Skin of body (tissue), 3 donors: ENCODE results near the gene SDCCAG8. TPM values are rescaled to one million over a fixed set of nuclear protein-coding genes. Genes with fewer than 3 reads are reported as not detected.

Experiments
- DNase-seq: peaks from one replicate; lab custom pipeline; 2025; lab: John Stamatoyannopoulos, UW
- small RNA-seq: library from RNA; depleted of rRNA; stranded (forward); fragments of <200 nt; gene quantifications from one replicate; pipeline ENCODE3, GENCODE V24; 2014; ENCODE audit warnings: low replicate concordance
- total RNA-seq: library from RNA; depleted of rRNA; stranded (reverse); fragments of >200 nt; gene quantifications from one replicate; pipeline ENCODE4 v1.2.3, GENCODE V29; 2014

Gene SDCCAG8
- total RNA-seq, 1 donor from 2014 or later = 55.0 TPM

DNA sequence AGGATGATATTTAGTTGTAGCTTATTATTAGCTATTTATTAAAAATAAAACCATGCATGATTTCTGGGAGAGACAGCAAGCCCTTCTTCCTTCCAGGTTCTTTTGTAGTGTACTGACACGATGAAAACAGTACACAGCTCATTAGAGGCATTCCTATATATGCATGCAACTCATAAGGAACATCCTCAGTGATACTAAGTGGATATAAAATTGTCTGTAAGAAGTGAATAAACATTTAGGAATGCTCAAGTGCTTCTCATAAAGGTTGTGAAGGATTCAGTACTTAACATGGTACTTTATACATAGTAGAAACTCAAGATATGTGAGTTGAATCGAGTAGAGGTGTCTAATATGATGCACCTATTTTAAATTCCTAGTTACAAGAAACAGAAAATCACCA, 287.7 kb downstream of the SDCCAG8 start:
- no peak for DNase-seq

GRCh38 chr1:243546457-243546856, 290.6 kb downstream of the SDCCAG8 start:
- DNase-seq = no peak

DNA sequence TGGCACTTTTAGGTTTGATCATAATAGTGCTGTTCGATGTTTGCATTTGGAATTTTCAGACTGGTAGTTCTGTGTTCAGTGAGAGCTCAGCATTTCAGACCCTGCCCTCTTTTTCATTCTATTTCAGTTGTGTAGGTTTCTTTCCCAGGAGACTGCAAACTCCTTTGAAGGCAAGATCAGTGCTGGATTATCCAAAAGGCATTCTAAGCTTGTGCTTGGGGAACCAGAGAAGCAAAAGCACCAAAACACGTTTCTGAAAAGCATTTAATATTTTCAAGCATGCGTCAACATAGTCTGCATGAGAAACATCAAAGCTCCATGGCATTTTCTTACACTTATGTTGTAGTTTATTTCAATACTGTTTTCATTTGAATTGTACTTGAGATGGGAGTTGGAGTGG, 292.1 kb downstream of the SDCCAG8 start:
- no peak for DNase-seq

DNA sequence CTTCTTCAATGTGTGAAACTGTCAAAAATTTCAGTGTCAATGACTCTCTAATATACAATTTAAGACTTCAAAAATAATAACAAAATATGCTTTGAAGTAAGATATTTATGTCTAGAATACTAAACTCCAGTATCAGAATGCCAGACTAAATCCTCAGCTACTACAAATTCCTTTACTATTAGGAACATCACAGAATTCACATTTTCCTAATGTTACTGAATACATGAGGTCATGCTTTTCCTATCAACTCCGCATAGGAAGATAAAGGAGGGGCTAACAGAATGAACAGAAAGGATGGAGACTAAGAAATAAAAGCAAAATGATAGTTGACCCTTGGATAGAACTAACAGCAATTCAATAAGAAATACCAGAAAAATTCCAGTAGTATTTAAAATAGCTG, 292.7 kb downstream of the SDCCAG8 start:
- DNase-seq = no peak

GRCh38 chr1:243549108-243549507, 293.3 kb downstream of the SDCCAG8 start:
- no peak for DNase-seq

Small RNA genes lying within 50 kb of the gene (small RNA-seq; reads per million reads assigned to genes)
- 2.9 reads per million, percentile 88 among the genes with 10 or more reads in this experiment for gene MIR4677

Other genes with a start within 250 kb of the SDCCAG8 start
- 82.1 TPM for gene CEP170, start 760 bp upstream of the SDCCAG8 start, total RNA-seq